ENCODE measurements around the gene CCN2.

CCN2 gene

GRCh38 chr6:131945971-131946370 is 5.2 kb downstream of the CCN2 start:
- FAIRE-seq (no peak), DNase-seq (ENCODE audit: insufficient read length, low spot score) (no peak)
- no peak for TF ChIP-seq CTCF (IDR thresholded peaks at IDR 0.05; ENCODE audit: insufficient read depth, missing control alignments)

GRCh38 chr6:131937703-131938631 is 13.2 kb downstream of the CCN2 start:
- FAIRE-seq (no peak), DNase-seq (ENCODE audit: insufficient read length, low spot score) (no peak)
- TF ChIP-seq CTCF (IDR thresholded peaks at IDR 0.05; ENCODE audit: insufficient read depth, missing control alignments) = no peak

GRCh38 chr6:131937226-131937625 is 13.9 kb downstream of the CCN2 start:
- TF ChIP-seq CTCF (IDR thresholded peaks at IDR 0.05; ENCODE audit: insufficient read depth, missing control alignments) = no peak
- no peak for FAIRE-seq
- no peak for DNase-seq (ENCODE audit: insufficient read length, low spot score)

DNA sequence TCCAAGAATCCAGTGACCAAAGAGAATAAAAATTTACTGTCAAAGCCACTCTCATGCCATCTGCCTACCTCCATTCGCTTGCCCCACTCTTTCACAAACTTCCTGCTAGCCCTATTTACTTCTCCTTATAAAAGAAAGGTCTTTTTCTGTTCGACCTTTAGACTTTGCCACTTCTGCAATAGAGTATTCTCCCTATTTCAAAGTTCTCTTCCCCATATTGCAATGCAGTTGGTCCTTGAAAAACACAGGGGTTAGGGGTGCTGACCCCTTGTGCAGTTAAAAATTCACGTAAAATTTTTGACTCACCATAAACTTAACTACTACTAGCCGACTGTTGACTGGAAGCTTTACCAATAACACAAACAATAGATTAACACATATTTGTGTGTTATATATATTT is 15.0 kb downstream of the CCN2 start:
- TF ChIP-seq CTCF (IDR thresholded peaks at IDR 0.05; ENCODE audit: insufficient read depth, missing control alignments) = no peak
- FAIRE-seq (no peak), DNase-seq (ENCODE audit: insufficient read length, low spot score) (no peak)

DNA sequence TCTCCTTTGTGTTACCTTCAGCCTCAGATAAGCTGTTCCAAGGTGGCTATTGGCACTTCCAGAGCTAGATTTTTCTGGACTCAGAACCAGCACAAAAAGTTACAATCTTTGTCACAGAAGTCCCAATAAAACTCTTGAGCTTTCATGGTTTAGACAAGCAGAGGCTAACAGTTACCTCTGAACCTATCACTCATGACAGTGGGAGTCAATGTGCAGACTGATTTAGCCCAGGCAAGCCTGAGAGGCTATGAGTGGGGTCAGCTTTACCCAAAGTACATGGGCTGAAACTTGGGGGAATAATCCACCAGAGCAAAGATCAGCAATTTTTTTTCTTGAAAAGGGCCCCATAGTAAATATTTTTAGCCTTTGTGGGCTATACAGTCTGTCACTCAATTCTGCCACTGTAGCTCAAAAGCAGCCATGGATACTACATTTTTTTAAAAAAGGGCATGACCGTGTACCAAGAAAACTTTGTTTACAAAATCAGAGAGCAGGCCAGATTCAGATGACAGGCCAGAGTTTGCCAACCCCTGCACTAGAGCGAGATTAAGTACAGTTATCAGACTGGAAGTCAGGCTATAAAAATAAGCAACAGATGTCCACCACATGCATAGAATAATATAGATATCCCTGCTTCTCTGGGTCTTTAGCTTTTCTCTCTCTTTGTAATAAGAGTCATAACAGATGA is 20.0 kb downstream of the CCN2 start:
- no peak for TF ChIP-seq CTCF (IDR thresholded peaks at IDR 0.05; ENCODE audit: insufficient read depth, missing control alignments)
- DNase-seq (ENCODE audit: insufficient read length, low spot score) = no peak
- FAIRE-seq = no peak

DNA sequence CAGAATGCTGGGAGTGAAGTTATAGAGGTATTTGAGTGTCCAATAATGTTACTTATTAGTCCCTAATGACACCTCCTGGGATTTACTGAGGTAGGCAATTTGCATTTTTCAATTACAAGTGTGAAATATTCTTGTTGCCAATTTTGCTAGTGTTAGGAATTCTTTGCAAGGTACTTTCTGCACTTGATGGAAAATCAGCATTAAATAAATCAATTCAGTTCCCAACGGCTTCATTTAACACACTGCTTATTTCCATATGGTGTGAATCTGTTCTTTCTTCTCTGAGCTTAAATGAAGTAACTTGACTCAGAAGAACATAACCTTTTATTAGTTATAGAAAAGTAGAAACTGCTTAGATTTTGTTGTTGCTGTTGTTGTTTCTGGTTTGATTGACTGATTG is 21.2 kb downstream of the CCN2 start:
- TF ChIP-seq CTCF (IDR thresholded peaks at IDR 0.05; ENCODE audit: insufficient read depth, missing control alignments) = no peak
- DNase-seq (ENCODE audit: insufficient read length, low spot score) = no peak
- FAIRE-seq = no peak

- FAIRE-seq (no peak), DNase-seq (ENCODE audit: insufficient read length, low spot score) (no peak)
- no peak for TF ChIP-seq CTCF (IDR thresholded peaks at IDR 0.05; ENCODE audit: insufficient read depth, missing control alignments)
These were observed 21.9 kb downstream of the CCN2 start for GRCh38 chr6:131929264-131929663.
